ENCODE data around the gene SLC7A6. TPM values are rescaled to one million over a fixed set of nuclear protein-coding genes. Genes with fewer than 3 reads are reported as not detected.

The SLC7A6 gene
- polyA plus RNA-seq, 4 donors = 12.1 to 20.3 (median 14.8) TPM

GRCh38 chr16:68338326-68339119 is 74.2 kb downstream of the SLC7A6 start:
- no peak for DNase-seq (ENCODE audit: low read depth in 4 of 4, low spot score in 2 of 4)

GRCh38 chr16:68339214-68339613 is 74.9 kb downstream of the SLC7A6 start:
- no peak for DNase-seq (ENCODE audit: low read depth in 4 of 4, low spot score in 2 of 4)

- DNase-seq (ENCODE audit: low read depth in 4 of 4, low spot score in 2 of 4) = no peak
Observed at GRCh38 chr16:68342620-68343019, 78.3 kb downstream of the SLC7A6 start.

- DNase-seq (ENCODE audit: low read depth in 4 of 4, low spot score in 2 of 4) = no peak
Observed at GRCh38 chr16:68343137-68343536, 78.8 kb downstream of the SLC7A6 start.

GRCh38 chr16:68344252-68344651 is 79.9 kb downstream of the SLC7A6 start:
- no peak for DNase-seq (ENCODE audit: low read depth in 4 of 4, low spot score in 2 of 4)

GRCh38 chr16:68345351-68345810 is 81.1 kb downstream of the SLC7A6 start:
- no peak for DNase-seq (ENCODE audit: low read depth in 4 of 4, low spot score in 2 of 4)

- no peak for DNase-seq (ENCODE audit: low read depth in 4 of 4, low spot score in 2 of 4)
Observed at GRCh38 chr16:68345958-68346635, 81.8 kb downstream of the SLC7A6 start.

GRCh38 chr16:68346892-68347480 is 82.7 kb downstream of the SLC7A6 start:
- no peak for DNase-seq (ENCODE audit: low read depth in 4 of 4, low spot score in 2 of 4)

GRCh38 chr16:68347605-68348004 is 83.3 kb downstream of the SLC7A6 start:
- no peak for DNase-seq (ENCODE audit: low read depth in 4 of 4, low spot score in 2 of 4)

GRCh38 chr16:68348639-68349445 is 84.5 kb downstream of the SLC7A6 start:
- DNase-seq (ENCODE audit: low read depth in 4 of 4, low spot score in 2 of 4) = no peak

GRCh38 chr16:68349838-68350410 is 85.6 kb downstream of the SLC7A6 start:
- DNase-seq (ENCODE audit: low read depth in 4 of 4, low spot score in 2 of 4) = no peak

- no peak for DNase-seq (ENCODE audit: low read depth in 4 of 4, low spot score in 2 of 4)
Observed at GRCh38 chr16:68350813-68351350, 86.6 kb downstream of the SLC7A6 start.

Other genes starting within 250 kb of the SLC7A6 start
- gene DPEP2NB, start 248.6 kb upstream of the SLC7A6 start, polyA plus RNA-seq (ENCODE audit: insufficient read length in 4 of 4) = not detected
- 10 to 100 TPM in 3 of 4 donors, 1 to 10 TPM in 1; 9.0 to 13.7 (median 10.9) TPM for gene DDX28, start 241.3 kb upstream of the SLC7A6 start, polyA plus RNA-seq (ENCODE audit: insufficient read length in 4 of 4)
- 10 to 100 TPM; 13.5 to 19.5 (median 15.5) TPM for gene DUS2, start 241.2 kb upstream of the SLC7A6 start, polyA plus RNA-seq (ENCODE audit: insufficient read length in 4 of 4)
- gene NFATC3, start 179.2 kb upstream of the SLC7A6 start, polyA plus RNA-seq (ENCODE audit: insufficient read length in 4 of 4) = 10 to 100 TPM; 30.8 to 35.5 (median 32.9) TPM
- gene ESRP2, start 28.4 kb upstream of the SLC7A6 start, polyA plus RNA-seq (ENCODE audit: insufficient read length in 4 of 4) = 10 to 100 TPM; 25.5 to 44.0 (median 32.1) TPM
- gene PLA2G15, start 19.2 kb upstream of the SLC7A6 start, polyA plus RNA-seq (ENCODE audit: insufficient read length in 4 of 4) = 10 to 100 TPM; 21.6 to 27.0 (median 22.9) TPM
- gene SLC7A6OS, start 46.4 kb downstream of the SLC7A6 start, polyA plus RNA-seq (ENCODE audit: insufficient read length in 4 of 4) = 10 to 100 TPM; 19.5 to 26.4 (median 23.0) TPM
- gene PRMT7, start 46.5 kb downstream of the SLC7A6 start, polyA plus RNA-seq (ENCODE audit: insufficient read length in 4 of 4) = 10 to 100 TPM; 39.4 to 71.5 (median 61.7) TPM
- 1 to 10 TPM; 1.1 to 2.4 (median 1.7) TPM for gene SMPD3, start 184.0 kb downstream of the SLC7A6 start, polyA plus RNA-seq (ENCODE audit: insufficient read length in 4 of 4)

Measured in left renal cortex interstitium (tissue), 4 donors.